ENCODE measurements around the gene SDK2.
A peak's percentile ranks its signal among the peaks of the same experiment; 100 is the strongest.

SDK2 gene

DNA sequence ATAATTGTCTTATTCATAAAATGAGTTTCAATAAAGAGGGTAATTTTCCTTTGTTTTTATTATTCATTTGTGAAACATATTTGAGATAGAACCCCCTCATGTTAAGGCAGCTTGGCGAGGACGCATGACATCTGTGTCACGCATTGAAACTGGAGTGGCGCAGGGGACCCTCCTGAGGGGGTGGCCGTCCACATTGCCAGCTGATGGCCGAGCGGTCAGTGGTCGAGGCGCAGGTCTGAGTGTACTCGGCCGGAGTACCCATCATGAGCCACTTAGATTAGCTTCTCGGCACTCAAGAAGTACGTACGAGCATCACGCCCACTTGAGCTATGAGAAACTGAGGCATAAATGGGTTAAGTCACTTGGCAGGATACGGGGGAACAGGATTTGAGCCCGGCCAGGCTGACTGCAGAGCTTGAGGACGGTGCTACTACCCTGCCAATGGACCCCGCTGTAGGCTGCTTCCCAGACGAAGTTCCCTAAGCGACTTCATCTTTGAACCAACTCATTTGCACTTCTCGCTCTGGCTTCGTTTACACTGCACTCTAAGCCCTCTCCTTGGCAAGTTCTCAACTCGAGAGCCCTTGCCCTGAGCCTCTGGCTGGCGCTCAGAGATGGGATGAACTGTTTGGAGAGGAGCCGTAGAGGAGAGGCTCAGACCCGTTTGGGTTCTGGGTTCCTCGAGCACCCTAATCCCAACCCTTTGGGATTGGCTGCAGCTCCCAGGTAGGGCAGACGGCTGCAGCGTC lies 91.8 kb downstream of the SDK2 start:
- no peak for DNase-seq

- no peak for DNase-seq
Observed at GRCh38 chr17:73551759-73552158, 92.5 kb downstream of the SDK2 start.

GRCh38 chr17:73551144-73551543 lies 93.1 kb downstream of the SDK2 start:
- no peak for DNase-seq

GRCh38 chr17:73550556-73550955 lies 93.7 kb downstream of the SDK2 start:
- no peak for DNase-seq

- peak; percentile 19 for DNase-seq
Observed at GRCh38 chr17:73549841-73550430, 94.3 kb downstream of the SDK2 start.

DNA sequence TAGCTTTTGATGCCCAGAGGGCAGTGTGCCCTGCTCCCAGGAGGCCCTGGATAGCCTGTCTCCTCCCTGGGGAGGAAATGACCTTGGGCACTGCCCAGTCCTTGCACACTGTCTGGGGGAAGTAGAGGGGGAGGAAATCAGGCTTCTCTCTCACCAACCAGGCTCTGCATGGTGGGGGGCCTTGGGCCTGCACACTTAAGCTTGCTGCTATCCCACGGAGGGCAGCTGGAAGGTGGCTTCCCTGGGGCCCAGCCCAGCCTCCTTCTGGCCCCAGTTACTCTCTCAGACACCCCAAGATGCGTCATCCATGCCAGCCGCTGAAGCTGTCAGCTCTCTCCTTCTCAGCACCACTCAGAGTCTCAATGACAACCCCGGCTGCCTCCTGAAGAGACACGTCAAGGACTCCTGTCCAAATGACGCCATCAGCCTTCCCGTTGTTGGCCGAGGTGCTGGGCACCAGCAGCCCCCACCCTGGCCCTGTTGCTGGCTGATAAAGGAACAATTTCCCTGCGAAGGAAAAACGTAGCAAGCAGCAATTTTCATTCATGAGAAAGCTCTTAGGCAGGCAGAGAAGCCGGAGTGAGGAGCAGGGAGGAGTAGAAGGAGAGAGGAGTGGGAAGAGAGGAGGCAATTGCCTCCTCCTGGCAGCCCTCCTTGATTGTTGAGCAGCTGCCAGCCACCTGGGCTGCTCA lies 95.5 kb downstream of the SDK2 start:
- no peak for DNase-seq

- no peak for DNase-seq
Observed at GRCh38 chr17:73547790-73548189, 96.5 kb downstream of the SDK2 start.

DNA sequence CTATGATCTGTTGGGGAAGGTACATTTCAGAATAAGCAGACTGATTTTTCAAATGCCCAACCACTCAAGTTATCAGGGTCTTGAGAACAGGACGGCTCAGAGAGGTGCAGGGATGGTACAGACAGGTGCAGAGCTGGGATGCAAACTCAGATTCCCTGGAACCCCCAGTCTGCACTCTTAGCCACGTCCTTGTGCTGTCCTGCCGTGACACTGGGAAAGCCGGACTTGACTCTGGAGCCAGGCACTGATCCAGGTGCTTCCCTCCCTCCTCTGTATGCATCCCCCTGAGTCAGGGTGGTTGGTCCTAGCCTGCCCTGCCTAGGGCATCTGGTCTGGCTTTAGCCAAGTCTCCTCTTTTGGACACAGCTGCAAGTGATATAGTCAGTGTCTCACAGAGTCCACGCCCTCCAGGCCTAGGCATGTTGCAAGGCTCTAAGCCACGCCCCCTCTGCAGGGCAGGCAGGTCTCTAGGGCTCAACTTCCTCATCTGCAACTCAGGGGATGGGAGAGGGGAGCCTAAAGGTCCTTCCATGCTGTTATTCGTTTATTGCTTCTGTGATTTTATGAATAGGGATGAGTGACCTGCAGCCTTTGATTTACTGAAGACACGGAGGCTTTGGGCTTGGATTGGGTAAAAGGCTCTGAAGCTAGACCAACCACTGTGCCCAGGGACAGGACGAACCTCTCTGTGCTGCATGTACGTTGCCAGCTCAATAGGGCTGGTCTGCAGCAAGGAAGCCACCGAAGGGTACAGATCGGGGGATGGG lies 97.3 kb downstream of the SDK2 start:
- DNase-seq, result no peak

- no peak for DNase-seq
Observed at GRCh38 chr17:73546114-73546513, 98.1 kb downstream of the SDK2 start.

DNA sequence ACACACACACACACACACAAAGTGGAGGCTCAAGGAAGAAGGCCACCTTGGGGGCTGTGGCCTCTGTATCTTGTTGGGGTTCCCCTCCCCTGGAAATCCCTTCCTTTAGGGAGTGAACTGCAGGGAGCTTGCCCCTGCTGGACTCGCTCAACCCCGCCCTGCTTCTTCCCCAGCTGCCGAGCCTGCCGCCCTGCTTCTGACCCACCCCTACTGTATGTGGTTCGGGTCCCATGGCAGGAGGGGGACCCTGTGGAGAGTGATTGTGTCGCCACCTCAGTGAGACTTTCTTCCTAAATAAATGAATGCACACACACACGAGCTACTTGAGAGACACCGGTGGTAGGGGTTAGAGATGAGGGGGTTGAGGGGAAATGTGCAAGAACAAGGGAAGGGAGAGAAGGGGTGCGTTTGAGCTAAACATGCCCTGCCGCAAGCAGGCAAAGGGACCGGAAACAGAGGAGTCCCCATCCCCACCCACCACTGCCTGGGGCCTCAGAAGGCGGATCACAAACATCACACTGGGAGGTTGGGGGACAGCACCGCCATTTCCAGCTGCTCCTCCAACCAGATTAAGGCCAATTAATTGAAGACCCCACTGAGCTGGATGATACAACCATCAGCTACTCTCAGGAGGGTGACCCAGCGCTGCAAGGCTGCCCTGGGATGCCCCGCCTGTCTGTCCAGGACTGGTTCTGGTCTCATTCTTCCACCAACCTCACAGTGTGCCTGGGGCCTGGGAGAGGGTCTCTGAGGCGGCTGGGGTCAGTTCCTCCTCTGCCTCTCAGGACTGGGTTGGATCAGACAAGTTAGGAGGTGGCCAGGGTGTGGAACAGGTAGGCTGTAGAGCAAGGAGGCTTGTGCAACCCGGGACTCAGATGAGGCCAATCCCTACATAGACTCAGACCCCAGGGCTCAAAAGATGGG lies 98.9 kb downstream of the SDK2 start:
- DNase-seq, result no peak

- DNase-seq, result no peak
Observed at GRCh38 chr17:73544333-73544732, 99.9 kb downstream of the SDK2 start.

DNA sequence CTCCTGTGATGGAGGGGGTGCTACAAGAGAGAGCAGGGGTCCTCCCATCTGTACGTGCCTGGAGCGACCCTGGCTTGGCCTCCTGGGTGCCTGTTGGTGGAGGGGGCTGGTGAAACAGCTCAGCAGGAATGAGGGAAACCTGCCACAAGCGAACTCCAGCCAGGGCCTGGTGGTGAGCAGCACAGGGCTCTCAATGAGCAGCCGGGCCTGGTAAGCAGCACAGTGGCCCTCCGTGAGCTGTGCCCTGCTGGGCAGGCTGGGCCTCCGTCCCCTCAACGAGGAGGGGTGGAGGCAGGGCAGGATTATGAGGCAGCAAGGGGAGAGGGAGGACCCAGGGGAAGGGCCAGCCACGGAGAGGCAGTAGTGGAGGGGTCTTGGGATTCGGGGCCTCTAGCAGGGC lies 101.9 kb downstream of the SDK2 start:
- no peak for DNase-seq

DNA sequence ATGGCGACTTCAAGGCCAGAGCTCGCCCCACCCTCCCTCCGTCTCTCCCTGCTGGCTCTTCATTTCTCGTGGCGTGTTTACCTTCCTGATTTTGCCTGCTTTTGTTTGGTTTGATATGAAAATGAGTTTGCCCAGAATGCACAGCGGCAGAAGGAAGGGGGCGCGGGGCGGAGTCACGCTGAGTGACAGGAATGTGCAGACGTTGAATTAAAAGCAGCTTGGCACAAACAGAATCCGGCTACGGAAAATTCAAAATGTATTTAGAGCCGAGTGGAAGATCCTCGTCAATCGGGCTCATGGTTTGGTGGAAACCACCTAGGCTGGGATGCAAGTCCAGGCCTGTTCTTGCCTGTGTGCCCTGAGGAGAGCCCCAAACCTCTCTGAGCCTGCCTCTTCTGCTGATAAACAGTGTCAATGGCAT lies 102.7 kb downstream of the SDK2 start:
- DNase-seq, result no peak

GRCh38 chr17:73541111-73541510 lies 103.1 kb downstream of the SDK2 start:
- DNase-seq, result peak; percentile 25

- DNase-seq, result no peak
Observed at GRCh38 chr17:73539166-73539565, 105.1 kb downstream of the SDK2 start.

- no peak for DNase-seq
Observed at GRCh38 chr17:73538445-73538844, 105.8 kb downstream of the SDK2 start.

- DNase-seq, result peak; percentile 62
Observed at GRCh38 chr17:73536700-73537605, 107.3 kb downstream of the SDK2 start.

- DNase-seq, result no peak
Observed at GRCh38 chr17:73535746-73536145, 108.5 kb downstream of the SDK2 start.

DNA sequence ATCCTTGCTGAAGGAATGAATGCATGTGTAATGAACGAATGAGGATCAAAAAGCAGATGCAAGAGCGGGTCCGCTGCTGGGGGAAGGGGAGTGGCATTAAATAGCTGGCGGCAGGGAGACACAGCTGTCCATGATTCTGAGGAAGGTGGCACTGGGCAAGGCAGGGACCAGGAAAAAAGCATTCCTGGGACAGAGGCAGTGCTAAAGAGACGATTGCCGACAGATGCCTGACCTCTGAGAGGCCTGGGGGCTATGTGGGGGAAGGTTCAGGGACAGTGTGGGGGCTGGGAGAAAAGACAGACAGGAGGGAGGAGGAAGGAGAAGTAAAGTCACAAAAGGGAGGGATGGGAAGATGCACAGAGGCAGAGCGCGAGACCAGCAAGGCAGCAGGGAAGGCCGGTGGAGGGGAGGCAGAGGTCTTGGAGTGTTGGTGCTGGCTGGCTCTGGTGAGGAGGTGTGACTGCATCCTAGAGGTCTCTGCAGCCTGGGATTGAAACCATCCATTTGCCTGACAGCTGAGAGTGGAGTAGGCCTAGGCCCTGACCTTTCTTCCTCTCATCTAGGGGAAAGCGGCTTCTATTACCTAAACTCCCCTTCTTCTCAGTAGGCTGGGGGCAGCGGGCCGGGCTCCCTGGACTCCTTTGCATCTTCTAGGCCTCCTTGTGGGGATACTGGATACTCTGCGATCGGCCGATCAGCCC lies 109.9 kb downstream of the SDK2 start:
- DNase-seq, result no peak

- DNase-seq, result no peak
Observed at GRCh38 chr17:73533781-73534180, 110.5 kb downstream of the SDK2 start.

DNA sequence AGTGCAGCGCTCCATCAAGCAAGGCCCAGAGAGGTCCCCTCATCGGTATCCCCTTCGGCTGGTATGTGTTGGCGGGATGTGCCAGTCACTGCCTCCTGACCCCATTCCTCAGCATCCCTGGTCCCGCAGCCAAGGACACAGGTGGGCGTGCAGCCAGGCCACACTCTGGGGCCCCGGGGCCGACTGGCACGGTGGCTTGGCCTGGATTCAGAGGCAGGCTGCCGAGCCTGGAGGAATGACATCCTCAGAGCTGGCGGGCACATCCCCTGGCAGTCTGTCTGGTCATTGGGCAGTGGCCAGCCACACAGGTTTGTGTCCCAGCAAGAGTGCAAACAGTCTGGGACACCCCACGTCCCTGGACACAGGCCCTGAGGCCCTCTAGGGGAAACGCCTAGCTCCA lies 111.1 kb downstream of the SDK2 start:
- no peak for DNase-seq

All from NCI-H1092 treated with DMSO at 0.1 percent for 48 hours (cell line).